ENCODE results near the gene DGAT2. TPM values are rescaled to one million over a fixed set of nuclear protein-coding genes. Genes with fewer than 3 reads are reported as not detected.
A peak's percentile ranks its signal among the peaks of the same experiment; 100 is the strongest.

Gene DGAT2
- total RNA-seq, 1 experiment from 2014 or later: 75.8 TPM

GRCh38 chr11:75816561-75817239 lies 48.1 kb downstream of the DGAT2 start:
- no peak overlapping the region for H3K27ac Mint-ChIP-seq (ENCODE audit: unreplicated experiment)
- ChIA-PET CTCF (no interaction called here), POLR2A (interaction anchor here (0.9 kb wide), 1 partner anchor 30 kb away, joined by 3 read pairs; no protein-coding TSS in a partner anchor)
- BruUV-seq (replicated peaks): no TSS peak
- intact Hi-C loops (cut with micrococcal nuclease; ENCODE audit: unreplicated experiment): loop anchor here (5.0 kb wide), 1 partner anchor 391 kb away; the partner anchor contains the start of gene WNT11
- no peaks in the 10 kb centered on the region for H3K27me3 ChIP-seq (replicated peaks; ENCODE audit: control insufficient read depth, insufficient read depth, low read length)
- TF ChIP-seq, protein P1, sequence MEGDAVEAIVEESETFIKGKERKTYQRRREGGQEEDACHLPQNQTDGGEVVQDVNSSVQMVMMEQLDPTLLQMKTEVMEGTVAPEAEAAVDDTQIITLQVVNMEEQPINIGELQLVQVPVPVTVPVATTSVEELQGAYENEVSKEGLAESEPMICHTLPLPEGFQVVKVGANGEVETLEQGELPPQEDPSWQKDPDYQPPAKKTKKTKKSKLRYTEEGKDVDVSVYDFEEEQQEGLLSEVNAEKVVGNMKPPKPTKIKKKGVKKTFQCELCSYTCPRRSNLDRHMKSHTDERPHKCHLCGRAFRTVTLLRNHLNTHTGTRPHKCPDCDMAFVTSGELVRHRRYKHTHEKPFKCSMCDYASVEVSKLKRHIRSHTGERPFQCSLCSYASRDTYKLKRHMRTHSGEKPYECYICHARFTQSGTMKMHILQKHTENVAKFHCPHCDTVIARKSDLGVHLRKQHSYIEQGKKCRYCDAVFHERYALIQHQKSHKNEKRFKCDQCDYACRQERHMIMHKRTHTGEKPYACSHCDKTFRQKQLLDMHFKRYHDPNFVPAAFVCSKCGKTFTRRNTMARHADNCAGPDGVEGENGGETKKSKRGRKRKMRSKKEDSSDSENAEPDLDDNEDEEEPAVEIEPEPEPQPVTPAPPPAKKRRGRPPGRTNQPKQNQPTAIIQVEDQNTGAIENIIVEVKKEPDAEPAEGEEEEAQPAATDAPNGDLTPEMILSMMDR (IDR thresholded peaks at IDR 0.05; ENCODE audit: insufficient read depth in 1 of 2, low read depth in 1 of 2, low read length in 1 of 2, severe bottlenecking in 1 of 2, unreplicated experiment in 1 of 2): no peak
- H3K4me3 Mint-ChIP-seq (ENCODE audit: unreplicated experiment): no peak overlapping the region
- H3K4me1 ChIP-seq: peaks cover 10% of the 10 kb centered on the region
- H3K27me3 Mint-ChIP-seq (ENCODE audit: insufficient read depth, unreplicated experiment): no peaks in the 10 kb centered on the region
- H3K9me3 Mint-ChIP-seq (ENCODE audit: unreplicated experiment): no peaks in the 10 kb centered on the region
- no peaks in the 10 kb centered on the region for H3K36me3 ChIP-seq (ENCODE audit: control insufficient read depth, insufficient read depth, low read length)
- H3K9me3 ChIP-seq: no peaks in the 10 kb centered on the region
- H3K4me1 Mint-ChIP-seq (ENCODE audit: low read depth, unreplicated experiment): peaks cover 12% of the 10 kb centered on the region
- H3K4me3 ChIP-seq (ENCODE audit: low read depth, low read length): peak overlapping the region; percentile 69
- DNase-seq: no peak
- H3K36me3 Mint-ChIP-seq (ENCODE audit: insufficient read depth, unreplicated experiment): peaks cover 4% of the 10 kb centered on the region

DNA sequence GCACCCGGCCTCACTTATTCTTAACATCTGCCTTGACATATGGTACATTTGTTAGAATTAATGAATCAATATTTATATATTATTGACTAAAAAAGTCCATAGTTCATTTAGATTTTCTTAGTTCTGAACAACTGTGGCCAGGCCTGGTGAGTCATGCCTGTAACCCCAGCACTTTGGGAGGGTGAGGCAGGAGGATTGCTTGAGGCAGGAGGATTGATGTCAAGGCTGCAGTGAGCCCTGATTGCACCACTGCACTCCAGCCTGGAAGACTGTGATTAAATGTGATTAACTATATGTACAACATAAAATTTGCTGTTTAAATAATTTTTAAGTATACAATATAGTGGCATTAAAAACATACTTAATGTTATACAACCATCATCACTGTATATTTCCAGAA lies 52.1 kb downstream of the DGAT2 start:
- H3K4me1 Mint-ChIP-seq (ENCODE audit: low read depth, unreplicated experiment): peaks cover 11% of the 10 kb centered on the region
- ChIA-PET CTCF (no interaction called here), POLR2A (no interaction called here)
- no peaks in the 10 kb centered on the region for H3K27me3 ChIP-seq (replicated peaks; ENCODE audit: control insufficient read depth, insufficient read depth, low read length)
- no peak for DNase-seq
- H3K4me3 ChIP-seq (ENCODE audit: low read depth, low read length): no peak overlapping the region
- TF ChIP-seq, protein P1 (IDR thresholded peaks at IDR 0.05; ENCODE audit: insufficient read depth in 1 of 2, low read depth in 1 of 2, low read length in 1 of 2, severe bottlenecking in 1 of 2, unreplicated experiment in 1 of 2): no peak
- peaks cover 2% of the 10 kb centered on the region; the same call in 1 of the 2 replicates for H3K36me3 ChIP-seq (ENCODE audit: control insufficient read depth, insufficient read depth, low read length)
- no peak overlapping the region for H3K27ac Mint-ChIP-seq (ENCODE audit: unreplicated experiment)
- H3K9me3 ChIP-seq: no peaks in the 10 kb centered on the region
- H3K36me3 Mint-ChIP-seq (ENCODE audit: insufficient read depth, unreplicated experiment): peaks cover 22% of the 10 kb centered on the region
- intact Hi-C loops (cut with micrococcal nuclease; ENCODE audit: unreplicated experiment): no loop called here
- no peaks in the 10 kb centered on the region for H3K27me3 Mint-ChIP-seq (ENCODE audit: insufficient read depth, unreplicated experiment)
- H3K4me3 Mint-ChIP-seq (ENCODE audit: unreplicated experiment): no peak overlapping the region
- no peaks in the 10 kb centered on the region for H3K9me3 Mint-ChIP-seq (ENCODE audit: unreplicated experiment)
- H3K4me1 ChIP-seq: peaks cover 8% of the 10 kb centered on the region
- BruUV-seq (replicated peaks): no TSS peak

- ChIA-PET POLR2A (no interaction called here), CTCF (no interaction called here)
- Mint-ChIP-seq H3K9me3 (ENCODE audit: unreplicated experiment) (no peaks in the 10 kb centered on the region), H3K4me3 (ENCODE audit: unreplicated experiment) (no peak overlapping the region), H3K27me3 (ENCODE audit: insufficient read depth, unreplicated experiment) (no peaks in the 10 kb centered on the region), H3K4me1 (ENCODE audit: low read depth, unreplicated experiment) (peaks cover 11% of the 10 kb centered on the region), H3K27ac (ENCODE audit: unreplicated experiment) (no peak overlapping the region), H3K36me3 (ENCODE audit: insufficient read depth, unreplicated experiment) (peaks cover 27% of the 10 kb centered on the region)
- Histone ChIP-seq H3K27me3 (replicated peaks; ENCODE audit: control insufficient read depth, insufficient read depth, low read length) (no peaks in the 10 kb centered on the region), H3K9me3 (no peaks in the 10 kb centered on the region), H3K4me3 (ENCODE audit: low read depth, low read length) (no peak overlapping the region), H3K36me3 (ENCODE audit: control insufficient read depth, insufficient read depth, low read length) (peaks cover 2% of the 10 kb centered on the region; the same call in 1 of the 2 replicates), H3K4me1 (peaks cover 8% of the 10 kb centered on the region)
- no peak for DNase-seq
- intact Hi-C loops (cut with micrococcal nuclease; ENCODE audit: unreplicated experiment): no loop called here
- no TSS peak for BruUV-seq (replicated peaks)
- TF ChIP-seq, protein P1 (IDR thresholded peaks at IDR 0.05; ENCODE audit: insufficient read depth in 1 of 2, low read depth in 1 of 2, low read length in 1 of 2, severe bottlenecking in 1 of 2, unreplicated experiment in 1 of 2): no peak
Measured at GRCh38 chr11:75821202-75821601, 52.6 kb downstream of the DGAT2 start.

Measured in Caco-2 (cell line).